Right forelimb (tissue), 1 donor: ENCODE measurements around the gene MRPS22.
"Not testable (repeated sequence)": the region's sequence is repeated elsewhere in the genome, so short reads cannot be mapped to it uniquely, and the experiment has no call there.

Source experiments
- DNase-seq: peaks from one replicate; pipeline ENCODE4 v3.0.0-alpha.2; 2018

Gene MRPS22

GRCh38 chr3:139401155-139401554 is 57.3 kb downstream of the MRPS22 start:
- DNase-seq: not testable (repeated sequence)
